Measurements from ENCODE around the gene PRSS27.

Gene PRSS27

GRCh38 chr16:2751577-2752034 is 31.6 kb upstream of the PRSS27 start:
- no peak for DNase-seq (ENCODE audit: low read depth)

- no peak for DNase-seq (ENCODE audit: low read depth)
Measured at GRCh38 chr16:2749936-2750335, 29.9 kb upstream of the PRSS27 start.

GRCh38 chr16:2749476-2749875 is 29.5 kb upstream of the PRSS27 start:
- no peak for DNase-seq (ENCODE audit: low read depth)

GRCh38 chr16:2748757-2749455 is 28.9 kb upstream of the PRSS27 start:
- DNase-seq (ENCODE audit: low read depth), result no peak

GRCh38 chr16:2745961-2746360 is 25.9 kb upstream of the PRSS27 start:
- DNase-seq (ENCODE audit: low read depth), result no peak

GRCh38 chr16:2745116-2745890 is 25.3 kb upstream of the PRSS27 start:
- DNase-seq (ENCODE audit: low read depth), result no peak

- no peak for DNase-seq (ENCODE audit: low read depth)
Measured at GRCh38 chr16:2744711-2745110, 24.7 kb upstream of the PRSS27 start.

GRCh38 chr16:2743007-2743810 is 23.2 kb upstream of the PRSS27 start:
- DNase-seq (ENCODE audit: low read depth), result no peak

- DNase-seq (ENCODE audit: low read depth), result no peak
Measured at GRCh38 chr16:2742323-2743006, 22.4 kb upstream of the PRSS27 start.

- no peak for DNase-seq (ENCODE audit: low read depth)
Measured at GRCh38 chr16:2741168-2741567, 21.1 kb upstream of the PRSS27 start.

GRCh38 chr16:2740476-2740875 is 20.5 kb upstream of the PRSS27 start:
- no peak for DNase-seq (ENCODE audit: low read depth)

- no peak for DNase-seq (ENCODE audit: low read depth)
Measured at GRCh38 chr16:2739625-2740430, 19.8 kb upstream of the PRSS27 start.

- no peak for DNase-seq (ENCODE audit: low read depth)
Measured at GRCh38 chr16:2738615-2739014, 18.6 kb upstream of the PRSS27 start.

GRCh38 chr16:2737895-2738418 is 17.9 kb upstream of the PRSS27 start:
- DNase-seq (ENCODE audit: low read depth), result no peak

- no peak for DNase-seq (ENCODE audit: low read depth)
Measured at GRCh38 chr16:2737238-2737605, 17.2 kb upstream of the PRSS27 start.

GRCh38 chr16:2736476-2737237 is 16.6 kb upstream of the PRSS27 start:
- DNase-seq (ENCODE audit: low read depth), result no peak

GRCh38 chr16:2734844-2735515 is 15.0 kb upstream of the PRSS27 start:
- DNase-seq (ENCODE audit: low read depth), result no peak

- no peak for DNase-seq (ENCODE audit: low read depth)
Measured at GRCh38 chr16:2728034-2728433, 8.0 kb upstream of the PRSS27 start.

- DNase-seq (ENCODE audit: low read depth), result no peak
Measured at GRCh38 chr16:2726923-2727322, 6.9 kb upstream of the PRSS27 start.
